ENCODE data around the gene PACSIN3. TPM values are rescaled to one million over a fixed set of nuclear protein-coding genes. Genes with fewer than 3 reads are reported as not detected.

PACSIN3 gene
- total RNA-seq, 1 experiment from 2014 or later, result 63.1 TPM

DNA sequence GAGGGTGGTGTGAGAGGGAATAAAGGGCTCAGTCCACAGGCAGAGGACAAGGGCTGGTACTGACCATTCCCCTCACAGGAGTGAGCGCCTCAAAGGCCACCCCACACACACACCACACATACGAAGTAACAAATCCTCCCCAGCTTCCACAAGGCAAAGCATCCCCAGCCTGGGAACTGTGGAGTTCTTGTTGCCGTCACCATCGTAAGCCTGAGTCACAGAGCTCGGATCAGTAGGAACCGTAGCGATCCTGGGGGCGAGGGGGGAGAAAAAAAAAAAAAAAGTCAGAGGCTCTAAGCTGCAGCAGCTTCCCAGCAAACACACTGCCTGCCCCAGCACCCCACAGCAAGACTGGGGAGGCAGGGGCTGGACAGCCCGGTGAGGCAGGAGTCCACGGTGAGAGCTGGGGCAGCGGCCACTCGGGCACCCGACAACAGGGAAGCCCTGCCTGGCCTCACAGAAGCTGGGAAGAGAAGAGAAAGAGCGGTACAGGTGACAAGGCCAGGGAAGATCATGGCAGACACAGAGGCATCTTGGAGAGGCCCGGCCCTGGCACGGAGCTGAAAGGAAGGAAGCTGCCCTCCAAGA lies 20.9 kb downstream of the PACSIN3 start:
- ATAC-seq (no peak), DNase-seq (ENCODE audit: low read depth, low spot score) (no peak)
- Histone ChIP-seq H3K9ac (ENCODE audit: low read length) (no peak overlapping the region), H3K27ac (ENCODE audit: low read depth, low read length) (no peak overlapping the region), H3K4me2 (ENCODE audit: low read length) (no peak overlapping the region), H2AFZ (ENCODE audit: low read depth, low read length, poor library complexity, severe bottlenecking) (no peak overlapping the region), H3K36me3 (ENCODE audit: control insufficient read depth in 1 of 2, insufficient read depth in 2 of 2, low read length in 2 of 2) (peaks cover 31 to 33% of the 10 kb centered on the region in 2 experiments), H3K4me3 (replicated peaks in 1 of 2; ENCODE audit: low read depth in 1 of 2, low read length in 2 of 2) (no peak overlapping the region), H3K9me2 (ENCODE audit: insufficient read depth) (no peaks in the 10 kb centered on the region), H3K4me1 (ENCODE audit: control insufficient read depth in 1 of 2, insufficient read depth in 2 of 2, low read length in 2 of 2) (no peaks in the 10 kb centered on the region), H3K9me3 (ENCODE audit: control insufficient read depth in 1 of 2, insufficient read depth in 1 of 2, low read depth in 1 of 2, low read length in 2 of 2) (no peaks in the 10 kb centered on the region), H4K20me1 (ENCODE audit: insufficient read depth) (no peaks in the 10 kb centered on the region), H3K27me3 (ENCODE audit: insufficient read depth, low read length) (no peaks in the 10 kb centered on the region), H3K79me2 (ENCODE audit: insufficient read depth, low read length) (peaks cover 20% of the 10 kb centered on the region)
- no peak for TF ChIP-seq EZH2phosphoT487 (IDR thresholded peaks at IDR 0.05; ENCODE audit: borderline replicate concordance)
- no peak for TF ChIP-seq EZH2 (IDR thresholded peaks at IDR 0.05)
- no peak for TF ChIP-seq ZFX (IDR thresholded peaks at IDR 0.05)
- ChIA-PET RAD21 (ENCODE audit: low non-redundant PET in 1 of 2, low total read pairs in 2 of 2, uncharacterized antibody in 2 of 2, unreplicated experiment in 2 of 2) (no interaction called here), POLR2A (no interaction called here), CTCF (interaction anchor here (1.7 kb wide), 1 partner anchor 12 kb away, joined by 5 read pairs; no protein-coding TSS in a partner anchor)
- BruUV-seq (replicated peaks), result no TSS peak
- intact Hi-C loops (cut with micrococcal nuclease), result no loop called here

DNA sequence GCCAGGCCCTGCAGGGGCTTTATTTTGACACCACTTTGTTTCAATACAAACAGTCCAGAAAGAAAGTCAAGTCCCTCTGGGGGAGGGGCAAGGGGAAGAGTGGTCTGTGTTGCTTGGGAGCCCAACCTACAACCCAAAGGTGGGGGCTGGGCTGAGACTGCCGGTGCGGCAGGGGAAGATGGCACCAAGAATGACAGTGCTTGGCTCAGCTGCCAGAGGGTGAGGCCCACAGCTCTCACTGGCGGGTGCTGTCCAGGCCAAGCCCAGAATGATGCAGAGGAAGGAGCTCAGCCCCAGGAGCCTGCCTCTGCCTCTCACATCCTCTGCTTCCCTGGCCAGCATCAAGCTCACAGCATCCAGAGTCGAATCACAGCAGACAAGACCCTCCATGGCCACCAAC lies 21.9 kb downstream of the PACSIN3 start:
- Histone ChIP-seq H3K9me2 (ENCODE audit: insufficient read depth) (no peaks in the 10 kb centered on the region), H4K20me1 (ENCODE audit: insufficient read depth) (no peaks in the 10 kb centered on the region), H3K4me2 (ENCODE audit: low read length) (no peak overlapping the region), H2AFZ (ENCODE audit: low read depth, low read length, poor library complexity, severe bottlenecking) (no peak overlapping the region), H3K4me3 (replicated peaks in 1 of 2; ENCODE audit: low read depth in 1 of 2, low read length in 2 of 2) (no peak overlapping the region), H3K27ac (ENCODE audit: low read depth, low read length) (no peak overlapping the region), H3K27me3 (ENCODE audit: insufficient read depth, low read length) (no peaks in the 10 kb centered on the region), H3K36me3 (ENCODE audit: control insufficient read depth in 1 of 2, insufficient read depth in 2 of 2, low read length in 2 of 2) (peaks cover 30 to 31% of the 10 kb centered on the region in 2 experiments), H3K9me3 (ENCODE audit: control insufficient read depth in 1 of 2, insufficient read depth in 1 of 2, low read depth in 1 of 2, low read length in 2 of 2) (no peaks in the 10 kb centered on the region), H3K79me2 (ENCODE audit: insufficient read depth, low read length) (peaks cover 14% of the 10 kb centered on the region), H3K4me1 (ENCODE audit: control insufficient read depth in 1 of 2, insufficient read depth in 2 of 2, low read length in 2 of 2) (no peaks in the 10 kb centered on the region), H3K9ac (ENCODE audit: low read length) (no peak overlapping the region)
- ATAC-seq (no peak), DNase-seq (ENCODE audit: low read depth, low spot score) (no peak)
- ChIA-PET POLR2A (no interaction called here), CTCF (no interaction called here), RAD21 (ENCODE audit: low non-redundant PET in 1 of 2, low total read pairs in 2 of 2, uncharacterized antibody in 2 of 2, unreplicated experiment in 2 of 2) (no interaction called here)
- no TSS peak for BruUV-seq (replicated peaks)
- intact Hi-C loops (cut with micrococcal nuclease), result no loop called here
- no peak for TF ChIP-seq RAD21 (IDR thresholded peaks at IDR 0.05; ENCODE audit: low read depth)
- no peak for TF ChIP-seq SP1 (IDR thresholded peaks at IDR 0.05; ENCODE audit: low read depth)
- TF ChIP-seq CEBPB (IDR thresholded peaks at IDR 0.05; ENCODE audit: low read depth), result no peak
- TF ChIP-seq POLR2A (IDR thresholded peaks at IDR 0.05; ENCODE audit: borderline replicate concordance, extremely low read depth, insufficient read depth, insufficient read length), result no peak
- TF ChIP-seq, protein P1, sequence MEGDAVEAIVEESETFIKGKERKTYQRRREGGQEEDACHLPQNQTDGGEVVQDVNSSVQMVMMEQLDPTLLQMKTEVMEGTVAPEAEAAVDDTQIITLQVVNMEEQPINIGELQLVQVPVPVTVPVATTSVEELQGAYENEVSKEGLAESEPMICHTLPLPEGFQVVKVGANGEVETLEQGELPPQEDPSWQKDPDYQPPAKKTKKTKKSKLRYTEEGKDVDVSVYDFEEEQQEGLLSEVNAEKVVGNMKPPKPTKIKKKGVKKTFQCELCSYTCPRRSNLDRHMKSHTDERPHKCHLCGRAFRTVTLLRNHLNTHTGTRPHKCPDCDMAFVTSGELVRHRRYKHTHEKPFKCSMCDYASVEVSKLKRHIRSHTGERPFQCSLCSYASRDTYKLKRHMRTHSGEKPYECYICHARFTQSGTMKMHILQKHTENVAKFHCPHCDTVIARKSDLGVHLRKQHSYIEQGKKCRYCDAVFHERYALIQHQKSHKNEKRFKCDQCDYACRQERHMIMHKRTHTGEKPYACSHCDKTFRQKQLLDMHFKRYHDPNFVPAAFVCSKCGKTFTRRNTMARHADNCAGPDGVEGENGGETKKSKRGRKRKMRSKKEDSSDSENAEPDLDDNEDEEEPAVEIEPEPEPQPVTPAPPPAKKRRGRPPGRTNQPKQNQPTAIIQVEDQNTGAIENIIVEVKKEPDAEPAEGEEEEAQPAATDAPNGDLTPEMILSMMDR (IDR thresholded peaks at IDR 0.05 in 2 of 3, conservative IDR thresholded peaks at IDR 0.05 in 1 of 3; ENCODE audit: borderline replicate concordance in 1 of 3, insufficient read depth in 1 of 3, low read depth in 2 of 3, low read length in 2 of 3), result no peak
- TF ChIP-seq EZH2phosphoT487 (IDR thresholded peaks at IDR 0.05; ENCODE audit: borderline replicate concordance), result no peak
- TF ChIP-seq EZH2 (IDR thresholded peaks at IDR 0.05), result no peak
- TF ChIP-seq JUND (IDR thresholded peaks at IDR 0.05), result no peak
- TF ChIP-seq, protein P2, sequence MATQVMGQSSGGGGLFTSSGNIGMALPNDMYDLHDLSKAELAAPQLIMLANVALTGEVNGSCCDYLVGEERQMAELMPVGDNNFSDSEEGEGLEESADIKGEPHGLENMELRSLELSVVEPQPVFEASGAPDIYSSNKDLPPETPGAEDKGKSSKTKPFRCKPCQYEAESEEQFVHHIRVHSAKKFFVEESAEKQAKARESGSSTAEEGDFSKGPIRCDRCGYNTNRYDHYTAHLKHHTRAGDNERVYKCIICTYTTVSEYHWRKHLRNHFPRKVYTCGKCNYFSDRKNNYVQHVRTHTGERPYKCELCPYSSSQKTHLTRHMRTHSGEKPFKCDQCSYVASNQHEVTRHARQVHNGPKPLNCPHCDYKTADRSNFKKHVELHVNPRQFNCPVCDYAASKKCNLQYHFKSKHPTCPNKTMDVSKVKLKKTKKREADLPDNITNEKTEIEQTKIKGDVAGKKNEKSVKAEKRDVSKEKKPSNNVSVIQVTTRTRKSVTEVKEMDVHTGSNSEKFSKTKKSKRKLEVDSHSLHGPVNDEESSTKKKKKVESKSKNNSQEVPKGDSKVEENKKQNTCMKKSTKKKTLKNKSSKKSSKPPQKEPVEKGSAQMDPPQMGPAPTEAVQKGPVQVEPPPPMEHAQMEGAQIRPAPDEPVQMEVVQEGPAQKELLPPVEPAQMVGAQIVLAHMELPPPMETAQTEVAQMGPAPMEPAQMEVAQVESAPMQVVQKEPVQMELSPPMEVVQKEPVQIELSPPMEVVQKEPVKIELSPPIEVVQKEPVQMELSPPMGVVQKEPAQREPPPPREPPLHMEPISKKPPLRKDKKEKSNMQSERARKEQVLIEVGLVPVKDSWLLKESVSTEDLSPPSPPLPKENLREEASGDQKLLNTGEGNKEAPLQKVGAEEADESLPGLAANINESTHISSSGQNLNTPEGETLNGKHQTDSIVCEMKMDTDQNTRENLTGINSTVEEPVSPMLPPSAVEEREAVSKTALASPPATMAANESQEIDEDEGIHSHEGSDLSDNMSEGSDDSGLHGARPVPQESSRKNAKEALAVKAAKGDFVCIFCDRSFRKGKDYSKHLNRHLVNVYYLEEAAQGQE (IDR thresholded peaks at IDR 0.05; ENCODE audit: low read depth), result no peak
- TF ChIP-seq, protein P3, sequence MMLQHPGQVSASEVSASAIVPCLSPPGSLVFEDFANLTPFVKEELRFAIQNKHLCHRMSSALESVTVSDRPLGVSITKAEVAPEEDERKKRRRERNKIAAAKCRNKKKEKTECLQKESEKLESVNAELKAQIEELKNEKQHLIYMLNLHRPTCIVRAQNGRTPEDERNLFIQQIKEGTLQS (IDR thresholded peaks at IDR 0.05), result no peak
- TF ChIP-seq ELF1 (IDR thresholded peaks at IDR 0.05; ENCODE audit: borderline replicate concordance, low read depth), result no peak
- no peak for TF ChIP-seq FOSL1 (IDR thresholded peaks at IDR 0.05; ENCODE audit: low read depth)
- TF ChIP-seq SIN3A (IDR thresholded peaks at IDR 0.05; ENCODE audit: low read depth), result no peak
- TF ChIP-seq SRF (IDR thresholded peaks at IDR 0.05; ENCODE audit: low read depth), result no peak
- TF ChIP-seq TCF7L2 (IDR thresholded peaks at IDR 0.05; ENCODE audit: borderline replicate concordance, extremely low read depth, insufficient read depth, insufficient read length), result no peak

Data from HCT116 (cell line).